ENCODE data around the gene SULT1A3.
"Not testable (repeated sequence)": the region's sequence is repeated elsewhere in the genome, so short reads cannot be mapped to it uniquely, and the experiment has no call there.

The SULT1A3 gene

GRCh38 chr16:30187556-30187865 is 11.5 kb upstream of the SULT1A3 start:
- no peak for DNase-seq

- DNase-seq: no peak
Measured at GRCh38 chr16:30187971-30188561, 11.0 kb upstream of the SULT1A3 start.

GRCh38 chr16:30191158-30191557 is 7.9 kb upstream of the SULT1A3 start:
- not testable (repeated sequence) for DNase-seq

GRCh38 chr16:30193098-30193497 is 6.0 kb upstream of the SULT1A3 start:
- not testable (repeated sequence) for DNase-seq

GRCh38 chr16:30193615-30194014 is 5.4 kb upstream of the SULT1A3 start, which contains the start of the genes BOLA2B and SLX1A:
TSS of gene BOLA2B (minus strand) at chr16:30193666. CDS start at chr16:30193595, 71 bp downstream.
TSS of gene SLX1A (plus strand) at chr16:30193875. CDS start at chr16:30194085, 210 bp downstream.
- not testable (repeated sequence) for DNase-seq

GRCh38 chr16:30194172-30194925 is 4.7 kb upstream of the SULT1A3 start:
- DNase-seq: not testable (repeated sequence)

GRCh38 chr16:30197001-30197400 is 2.1 kb upstream of the SULT1A3 start:
- not testable (repeated sequence) for DNase-seq

GRCh38 chr16:30199608-30200343 is 721 bp downstream of the SULT1A3 start:
- not testable (repeated sequence) for DNase-seq

- not testable (repeated sequence) for DNase-seq
Measured at GRCh38 chr16:30205541-30206236, 6.6 kb downstream of the SULT1A3 start.

GRCh38 chr16:30206252-30206651 is 7.2 kb downstream of the SULT1A3 start:
- DNase-seq: not testable (repeated sequence)

GRCh38 chr16:30207063-30207704 is 8.1 kb downstream of the SULT1A3 start:
- not testable (repeated sequence) for DNase-seq

GRCh38 chr16:30209032-30209431 is 10.0 kb downstream of the SULT1A3 start:
- DNase-seq: not testable (repeated sequence)

- DNase-seq: not testable (repeated sequence)
Measured at GRCh38 chr16:30211414-30211813, 12.4 kb downstream of the SULT1A3 start.

GRCh38 chr16:30217082-30217481 is 18.0 kb downstream of the SULT1A3 start:
- DNase-seq: not testable (repeated sequence)

- not testable (repeated sequence) for DNase-seq
Measured at GRCh38 chr16:30248379-30248778, 49.3 kb downstream of the SULT1A3 start, which contains the start of gene NPIPB13. TSS of gene NPIPB13 (minus strand) at chr16:30248479. CDS start at chr16:30245573, 2,906 bp downstream.

Measured in NCI-H524 treated with DMSO at 0.1 percent for 48 hours (cell line).